IMR-90 (cell line): Measurements from ENCODE around the gene KLHL29. TPM values are rescaled to one million over a fixed set of nuclear protein-coding genes. Genes with fewer than 3 reads are reported as not detected.
A peak's percentile ranks its signal among the peaks of the same experiment; 100 is the strongest.

Experiments
- ATAC-seq: fragments of 200-7000 bp; cut with Tn5 transposase; 2 replicates; pipeline ENCODE4 v1.9.1; 2020; ENCODE audit warnings: low read depth, mild to moderate bottlenecking, moderate library complexity
- BruUV-seq: library from RNA; stranded (reverse); fragments of 400-500 nt; replicated peaks from 2 replicates; lab custom pipeline; 2021; lab: Mats Ljungman, UMichigan
- CTCF ChIA-PET: fragments of 300-600 bp; formaldehyde crosslinking; extraction: SDS; loops from one replicate; lab custom pipeline; 2021; ENCODE audit warnings: antibody characterized with exemption; lab: Yijun Ruan, JAX
- POLR2A ChIA-PET: fragments of 300-600 bp; sonication (Branson Sonifier 250); formaldehyde crosslinking; loops from one replicate; lab custom pipeline; 2022; ENCODE audit warnings: antibody characterized with exemption; ENCODE audit not compliant: unreplicated experiment; lab: Charles Lee
- DNase-seq: peaks from one replicate; pipeline ENCODE4 v3.0.0; 2013
- H2AFZ ChIP-seq: replicated peaks from 2 replicates; pipeline ENCODE3; 2013; ENCODE audit warnings: low read length, mild to moderate bottlenecking; ENCODE audit not compliant: poor library complexity
- H2AK5ac ChIP-seq: 2 replicates; pipeline ENCODE4 v1.6.1; 2013; ENCODE audit warnings: low read depth, low read length, inconsistent platforms
- H2AK9ac ChIP-seq: replicated peaks from 2 replicates; pipeline ENCODE3; 2013; ENCODE audit warnings: mild to moderate bottlenecking, low read depth, low read length, moderate library complexity; ENCODE audit not compliant: poor library complexity
- H2BK120ac ChIP-seq: 2 replicates; pipeline ENCODE4 v1.6.1; 2013; ENCODE audit warnings: low read depth, low read length, inconsistent platforms
- H2BK15ac ChIP-seq: 3 replicates; pipeline ENCODE4 v1.6.1; 2013; ENCODE audit warnings: low read depth, low read length, inconsistent platforms
- H2BK20ac ChIP-seq: 2 replicates; pipeline ENCODE4 v1.6.1; 2013; ENCODE audit warnings: low read depth, mild to moderate bottlenecking, inconsistent platforms, low read length, moderate library complexity
- H2BK5ac ChIP-seq: 2 replicates; pipeline ENCODE4 v1.6.1; 2013; ENCODE audit warnings: mild to moderate bottlenecking, low read depth, low read length, inconsistent platforms; ENCODE audit not compliant: poor library complexity, severe bottlenecking
- H3K14ac ChIP-seq: replicated peaks from 2 replicates; pipeline ENCODE4 v1.6.1; 2013; ENCODE audit warnings: low read depth, low read length, inconsistent platforms
- H3K18ac ChIP-seq: 2 replicates; pipeline ENCODE4 v1.6.1; 2013; ENCODE audit warnings: low read depth, low read length, control low read depth
- H3K23ac ChIP-seq: 2 replicates; pipeline ENCODE4 v1.6.1; 2013; ENCODE audit warnings: low read depth, low read length, inconsistent platforms
- H3K27ac ChIP-seq: 2 replicates; pipeline ENCODE4 v1.5.1; 2013; ENCODE audit warnings: mild to moderate bottlenecking, control low read depth, low read length; ENCODE audit not compliant: insufficient read depth
- H3K27me3 ChIP-seq: 2 replicates; pipeline ENCODE4 v1.6.1; 2013; ENCODE audit warnings: low read length; ENCODE audit not compliant: control insufficient read depth, insufficient read depth
- H3K36me3 ChIP-seq: 2 replicates; pipeline ENCODE4 v1.6.1; 2013; ENCODE audit warnings: low read length, mixed read lengths; ENCODE audit not compliant: control insufficient read depth, insufficient read depth
- H3K4ac ChIP-seq: 2 replicates; pipeline ENCODE4 v1.6.1; 2013; ENCODE audit warnings: low read depth, low read length, inconsistent platforms
- H3K4me1 ChIP-seq: 2 replicates; pipeline ENCODE4 v1.6.1; 2013; ENCODE audit warnings: low read length, mixed read lengths; ENCODE audit not compliant: control insufficient read depth, insufficient read depth
- H3K4me2 ChIP-seq: 2 replicates; pipeline ENCODE4 v1.6.1; 2013; ENCODE audit warnings: low read depth, mild to moderate bottlenecking, control low read depth, low read length, moderate library complexity
- H3K4me3 ChIP-seq: 2 replicates; pipeline ENCODE4 v1.5.1; 2013; ENCODE audit warnings: low read depth, mild to moderate bottlenecking, control low read depth, low read length, moderate library complexity; ENCODE audit not compliant: insufficient read depth
- H3K56ac ChIP-seq: 2 replicates; pipeline ENCODE4 v1.6.1; 2013; ENCODE audit warnings: low read length, inconsistent platforms; ENCODE audit not compliant: insufficient read depth; ENCODE audit errors: extremely low read depth
- H3K79me1 ChIP-seq, 2 experiments: 2 replicates each; pipeline ENCODE4 v1.6.1; 2013; ENCODE audit warnings: low read length in 2 of 2, inconsistent platforms in 1 of 2, low read depth in 1 of 2
- H3K9ac ChIP-seq: 2 replicates; pipeline ENCODE4 v1.6.1; 2013; ENCODE audit warnings: low read depth, low read length, control low read depth
- H3K9me1 ChIP-seq: 2 replicates; pipeline ENCODE4 v1.6.1; 2013; ENCODE audit warnings: low read length, inconsistent platforms; ENCODE audit not compliant: insufficient read depth
- H3K9me3 ChIP-seq: 2 replicates; pipeline ENCODE4 v1.6.1; 2013; ENCODE audit warnings: low read length; ENCODE audit not compliant: control insufficient read depth, insufficient read depth
- H4K20me1 ChIP-seq: 2 replicates; pipeline ENCODE4 v1.6.1; 2013; ENCODE audit warnings: low read length, inconsistent platforms; ENCODE audit not compliant: insufficient read depth
- H4K5ac ChIP-seq: 2 replicates; pipeline ENCODE4 v1.6.1; 2013; ENCODE audit warnings: mild to moderate bottlenecking, low read depth, low read length, control low read depth
- H4K8ac ChIP-seq, 2 experiments: 2 replicates each; pipeline ENCODE4 v1.6.1; 2013; ENCODE audit warnings: low read depth in 2 of 2, low read length in 2 of 2, control low read depth in 1 of 2, inconsistent platforms in 1 of 2
- H4K91ac ChIP-seq: 2 replicates; pipeline ENCODE4 v1.6.1; 2013; ENCODE audit warnings: low read depth, low read length, inconsistent platforms; ENCODE audit not compliant: insufficient read depth
- BHLHE40 ChIP-seq: fragments of 150-350 bp; IDR thresholded peaks from 2 replicates; pipeline ENCODE4 v1.6.1; 2016; ENCODE audit warnings: mild to moderate bottlenecking, low read depth, low read length
- CEBPB ChIP-seq: IDR thresholded peaks from 2 replicates; pipeline ENCODE4 v1.6.1; 2012; ENCODE audit warnings: low read depth, low read length, improper control_type of control experiment
- CHD1 ChIP-seq: IDR thresholded peaks from 2 replicates; pipeline ENCODE4 v1.6.1; 2012; ENCODE audit warnings: low read depth, low read length, improper control_type of control experiment
- FOS ChIP-seq: fragments of 150-350 bp; IDR thresholded peaks from 2 replicates; pipeline ENCODE4 v1.6.1; 2016; ENCODE audit warnings: low read depth, low read length
- MAZ ChIP-seq: IDR thresholded peaks from 2 replicates; pipeline ENCODE4 v1.6.1; 2012; ENCODE audit warnings: low read depth, mild to moderate bottlenecking, low read length, improper control_type of control experiment, moderate library complexity, borderline replicate concordance
- MXI1 ChIP-seq: IDR thresholded peaks from 2 replicates; pipeline ENCODE4 v1.6.1; 2012; ENCODE audit warnings: low read depth, mild to moderate bottlenecking, low read length, moderate library complexity, borderline replicate concordance
- NFE2L2 ChIP-seq: fragments of 150-350 bp; IDR thresholded peaks from 2 replicates; pipeline ENCODE4 v1.6.1; 2016; ENCODE audit warnings: low read depth, mild to moderate bottlenecking, low read length
- RAD21 ChIP-seq: IDR thresholded peaks from 2 replicates; pipeline ENCODE4 v1.6.1; 2012; ENCODE audit warnings: low read length, improper control_type of control experiment
- RCOR1 ChIP-seq: IDR thresholded peaks from 2 replicates; pipeline ENCODE4 v1.6.1; 2012; ENCODE audit warnings: mild to moderate bottlenecking, low read length, improper control_type of control experiment; ENCODE audit not compliant: insufficient replicate concordance
- SMC3 ChIP-seq: fragments of 150-350 bp; IDR thresholded peaks from 2 replicates; pipeline ENCODE4 v1.6.1; 2016; ENCODE audit warnings: low read depth, mild to moderate bottlenecking, antibody characterized with exemption, low read length, moderate library complexity
- WGBS, 2 experiments: methylation state at CpG; one replicate each; pipeline versions ENCODE4 v1.1.5 to v1.1.7; 2013; ENCODE audit warnings: missing lambda C conversion rate in 2 of 2; ENCODE audit not compliant: insufficient read length in 1 of 2; ENCODE audit errors: extremely low coverage in 2 of 2; 5-methylcytosine and 5-hydroxymethylcytosine counted together
- dilution Hi-C: fragments of 300-500 bp; cut with HindIII; formaldehyde crosslinking; loops from one replicate; pipeline ENCODE4 v1.14.3; 2018; ENCODE audit warnings: low sequenced_read_pairs; ENCODE audit not compliant: unreplicated experiment
- in situ Hi-C: fragments of 300-500 bp; cut with MboI; formaldehyde crosslinking; loops from 3 replicates; pipeline ENCODE4 v1.14.3; 2019; ENCODE audit warnings: low sequenced_read_pairs, inconsistent platforms, mixed read lengths
- intact Hi-C: fragments of 100-400 bp; cut with micrococcal nuclease; formaldehyde crosslinking; loops from 2 replicates; pipeline ENCODE4 v1.10.0; 2022
- polyA plus RNA-seq, 3 experiments: library from polyadenylated mRNA; depleted of rRNA; stranded (reverse); fragments of >200 nt; gene quantifications; 2 replicates each; pipeline ENCODE4 v1.2.3, GENCODE V29; 2012; ENCODE audit warnings: low replicate concordance in 1 of 3
- total RNA-seq: library from RNA; depleted of rRNA; stranded (reverse); fragments of >200 nt; gene quantifications from 2 replicates; pipeline ENCODE4 v1.2.3, GENCODE V29; 2012
- TF ChIP-seq, protein P1 (sequence below): conservative IDR thresholded peaks from 2 replicates; pipeline ENCODE4 v1.5.1; 2012; ENCODE audit warnings: mild to moderate bottlenecking, low read depth, low read length, improper control_type of control experiment

Gene KLHL29
- total and polyA plus RNA-seq, 2 of the 4 experiments (the other 2 are of a cell fraction) = 2.0 to 8.0 TPM

DNA sequence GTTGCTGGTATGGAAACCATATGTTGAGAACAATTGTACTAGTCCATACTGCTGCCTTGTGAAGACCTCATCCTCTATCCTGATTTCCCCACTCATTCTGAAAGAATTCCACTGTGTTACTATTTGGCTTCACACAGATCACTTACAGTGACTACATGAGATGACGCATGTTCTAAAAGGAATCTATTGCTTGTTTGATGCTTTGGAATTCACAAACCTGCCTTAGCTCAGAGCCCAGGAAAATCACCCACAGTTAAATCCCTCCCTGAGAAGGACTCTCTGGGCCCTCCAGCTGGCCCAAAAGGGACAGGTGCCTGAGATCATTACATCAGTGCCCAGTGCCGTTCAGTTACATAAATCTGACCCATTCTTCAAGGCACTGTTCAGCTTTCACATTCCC lies 45.3 kb downstream of the KLHL29 start:
- no TSS peak for BruUV-seq
- H3K79me1 ChIP-seq = peaks cover 26 to 51% of the 10 kb centered on the region in 2 experiments
- H4K20me1 ChIP-seq = 0 out of 2 replicates have a peak, but pooled peaks cover 3% of the 10 kb centered on the region
- DNase-seq (peak; percentile 99), ATAC-seq (peak; percentile 79)
- no peak overlapping the region for H3K56ac ChIP-seq
- H3K14ac ChIP-seq = peak overlapping the region; percentile 27
- no peak overlapping the region for H3K4me3 ChIP-seq
- in situ Hi-C loops = no loop called here
- H3K36me3 ChIP-seq = no peaks in the 10 kb centered on the region
- peak overlapping the region; percentile 71 for H4K91ac ChIP-seq
- peak overlapping the region; percentile 46 for H2AFZ ChIP-seq
- peak overlapping the region; percentile 48 for H3K18ac ChIP-seq
- peak overlapping the region; percentile 59; the same call in 2 of the 3 replicates for H2BK15ac ChIP-seq
- peaks cover 40% of the 10 kb centered on the region for H3K4me1 ChIP-seq
- H3K9me3 ChIP-seq = no peaks in the 10 kb centered on the region
- ChIA-PET POLR2A (no interaction called here), CTCF (no interaction called here)
- peak overlapping the region; percentile 63; the same call in 1 of the 2 replicates for H3K4me2 ChIP-seq
- peak overlapping the region; percentile 67 for H3K4ac ChIP-seq
- intact Hi-C loops = loop anchor here (1.0 to 2.0 kb wide), 2 partner anchors 45 to 51 kb away; partner anchors contain the start of gene KLHL29
- H3K27ac ChIP-seq = peak overlapping the region; percentile 73
- TF ChIP-seq NFE2L2 = peak; percentile 4; the same call in 1 of the 2 replicates
- peak; percentile 82 for TF ChIP-seq FOS
- no peak for TF ChIP-seq MXI1
- TF ChIP-seq BHLHE40 = 0 out of 2 replicates have a peak, but pooled peaks have one; percentile 26
- peak; percentile 22 for TF ChIP-seq RAD21
- TF ChIP-seq, protein P1, sequence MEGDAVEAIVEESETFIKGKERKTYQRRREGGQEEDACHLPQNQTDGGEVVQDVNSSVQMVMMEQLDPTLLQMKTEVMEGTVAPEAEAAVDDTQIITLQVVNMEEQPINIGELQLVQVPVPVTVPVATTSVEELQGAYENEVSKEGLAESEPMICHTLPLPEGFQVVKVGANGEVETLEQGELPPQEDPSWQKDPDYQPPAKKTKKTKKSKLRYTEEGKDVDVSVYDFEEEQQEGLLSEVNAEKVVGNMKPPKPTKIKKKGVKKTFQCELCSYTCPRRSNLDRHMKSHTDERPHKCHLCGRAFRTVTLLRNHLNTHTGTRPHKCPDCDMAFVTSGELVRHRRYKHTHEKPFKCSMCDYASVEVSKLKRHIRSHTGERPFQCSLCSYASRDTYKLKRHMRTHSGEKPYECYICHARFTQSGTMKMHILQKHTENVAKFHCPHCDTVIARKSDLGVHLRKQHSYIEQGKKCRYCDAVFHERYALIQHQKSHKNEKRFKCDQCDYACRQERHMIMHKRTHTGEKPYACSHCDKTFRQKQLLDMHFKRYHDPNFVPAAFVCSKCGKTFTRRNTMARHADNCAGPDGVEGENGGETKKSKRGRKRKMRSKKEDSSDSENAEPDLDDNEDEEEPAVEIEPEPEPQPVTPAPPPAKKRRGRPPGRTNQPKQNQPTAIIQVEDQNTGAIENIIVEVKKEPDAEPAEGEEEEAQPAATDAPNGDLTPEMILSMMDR = no peak
- TF ChIP-seq SMC3 = no peak
- 0 out of 2 replicates have a peak, but pooled peaks have one; percentile 22 for TF ChIP-seq MAZ
- peak; percentile 63 for TF ChIP-seq CEBPB
- TF ChIP-seq RCOR1 = no peak
- no peak for TF ChIP-seq CHD1
- dilution Hi-C loops = no loop called here
- peak overlapping the region in 1 of 2 experiments; percentile 78; a peak in 2 of 4 replicates for H4K8ac ChIP-seq
- no peak overlapping the region for H3K9ac ChIP-seq
- peak overlapping the region; percentile 71 for H2BK120ac ChIP-seq
- peak overlapping the region; percentile 86 for H4K5ac ChIP-seq
- peak overlapping the region; percentile 91 for H2AK5ac ChIP-seq
- 0 out of 2 replicates have a peak overlapping the region, but pooled peaks have one; percentile 0 for H3K23ac ChIP-seq
- no peaks in the 10 kb centered on the region for H3K27me3 ChIP-seq
- H2AK9ac ChIP-seq = peak overlapping the region; percentile 38
- H2BK5ac ChIP-seq = peak overlapping the region; percentile 86
- WGBS, 2 experiments = no CpG with 5 or more reads among the region's 2 CpGs
- peaks cover 34% of the 10 kb centered on the region for H3K9me1 ChIP-seq
- H2BK20ac ChIP-seq = peak overlapping the region; percentile 65
